Measurements from ENCODE around the gene IL3. TPM values are rescaled to one million over a fixed set of nuclear protein-coding genes. Genes with fewer than 3 reads are reported as not detected.

IL3 gene
- total RNA-seq, 1 donor from 2014 or later, result not detected

DNA sequence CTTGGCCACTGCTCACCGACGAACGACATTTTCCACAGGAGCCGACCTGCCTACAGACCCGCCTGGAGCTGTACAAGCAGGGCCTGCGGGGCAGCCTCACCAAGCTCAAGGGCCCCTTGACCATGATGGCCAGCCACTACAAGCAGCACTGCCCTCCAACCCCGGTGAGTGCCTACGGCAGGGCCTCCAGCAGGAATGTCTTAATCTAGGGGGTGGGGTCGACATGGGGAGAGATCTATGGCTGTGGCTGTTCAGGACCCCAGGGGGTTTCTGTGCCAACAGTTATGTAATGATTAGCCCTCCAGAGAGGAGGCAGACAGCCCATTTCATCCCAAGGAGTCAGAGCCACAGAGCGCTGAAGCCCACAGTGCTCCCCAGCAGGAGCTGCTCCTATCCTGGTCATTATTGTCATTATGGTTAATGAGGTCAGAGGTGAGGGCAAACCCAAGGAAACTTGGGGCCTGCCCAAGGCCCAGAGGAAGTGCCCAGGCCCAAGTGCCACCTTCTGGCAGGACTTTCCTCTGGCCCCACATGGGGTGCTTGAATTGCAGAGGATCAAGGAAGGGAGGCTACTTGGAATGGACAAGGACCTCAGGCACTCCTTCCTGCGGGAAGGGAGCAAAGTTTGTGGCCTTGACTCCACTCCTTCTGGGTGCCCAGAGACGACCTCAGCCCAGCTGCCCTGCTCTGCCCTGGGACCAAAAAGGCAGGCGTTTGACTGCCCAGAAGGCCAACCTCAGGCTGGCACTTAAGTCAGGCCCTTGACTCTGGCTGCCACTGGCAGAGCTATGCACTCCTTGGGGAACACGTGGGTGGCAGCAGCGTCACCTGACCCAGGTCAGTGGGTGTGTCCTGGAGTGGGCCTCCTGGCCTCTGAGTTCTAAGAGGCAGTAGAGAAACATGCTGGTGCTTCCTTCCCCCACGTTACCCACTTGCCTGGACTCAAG is 14.6 kb downstream of the IL3 start:
- H3K27me3 Mint-ChIP-seq, result no peaks in the 10 kb centered on the region
- CTCF ChIA-PET, result interaction anchor here (1.2 kb wide), 1 partner anchor 12 kb away, joined by 3 read pairs; no protein-coding TSS in a partner anchor
- POLR2A ChIA-PET, result no interaction called here
- no peaks in the 10 kb centered on the region for H3K9me3 Mint-ChIP-seq
- no peaks in the 10 kb centered on the region for H3K36me3 Mint-ChIP-seq (ENCODE audit: low read depth)
- no peaks in the 10 kb centered on the region for H3K4me1 Mint-ChIP-seq
- no peak overlapping the region for H3K27ac Mint-ChIP-seq
- no peak for DNase-seq
- TF ChIP-seq, protein P1, sequence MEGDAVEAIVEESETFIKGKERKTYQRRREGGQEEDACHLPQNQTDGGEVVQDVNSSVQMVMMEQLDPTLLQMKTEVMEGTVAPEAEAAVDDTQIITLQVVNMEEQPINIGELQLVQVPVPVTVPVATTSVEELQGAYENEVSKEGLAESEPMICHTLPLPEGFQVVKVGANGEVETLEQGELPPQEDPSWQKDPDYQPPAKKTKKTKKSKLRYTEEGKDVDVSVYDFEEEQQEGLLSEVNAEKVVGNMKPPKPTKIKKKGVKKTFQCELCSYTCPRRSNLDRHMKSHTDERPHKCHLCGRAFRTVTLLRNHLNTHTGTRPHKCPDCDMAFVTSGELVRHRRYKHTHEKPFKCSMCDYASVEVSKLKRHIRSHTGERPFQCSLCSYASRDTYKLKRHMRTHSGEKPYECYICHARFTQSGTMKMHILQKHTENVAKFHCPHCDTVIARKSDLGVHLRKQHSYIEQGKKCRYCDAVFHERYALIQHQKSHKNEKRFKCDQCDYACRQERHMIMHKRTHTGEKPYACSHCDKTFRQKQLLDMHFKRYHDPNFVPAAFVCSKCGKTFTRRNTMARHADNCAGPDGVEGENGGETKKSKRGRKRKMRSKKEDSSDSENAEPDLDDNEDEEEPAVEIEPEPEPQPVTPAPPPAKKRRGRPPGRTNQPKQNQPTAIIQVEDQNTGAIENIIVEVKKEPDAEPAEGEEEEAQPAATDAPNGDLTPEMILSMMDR (IDR thresholded peaks at IDR 0.05), result no peak
- no peak for ATAC-seq (ENCODE audit: low read depth)
- intact Hi-C loops (cut with micrococcal nuclease), result no loop called here
- H3K4me3 Mint-ChIP-seq, result no peak overlapping the region

DNA sequence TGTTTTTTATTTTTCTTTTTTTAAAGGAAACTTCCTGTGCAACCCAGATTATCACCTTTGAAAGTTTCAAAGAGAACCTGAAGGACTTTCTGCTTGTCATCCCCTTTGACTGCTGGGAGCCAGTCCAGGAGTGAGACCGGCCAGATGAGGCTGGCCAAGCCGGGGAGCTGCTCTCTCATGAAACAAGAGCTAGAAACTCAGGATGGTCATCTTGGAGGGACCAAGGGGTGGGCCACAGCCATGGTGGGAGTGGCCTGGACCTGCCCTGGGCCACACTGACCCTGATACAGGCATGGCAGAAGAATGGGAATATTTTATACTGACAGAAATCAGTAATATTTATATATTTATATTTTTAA is 15.2 kb downstream of the IL3 start:
- DNase-seq, result no peak
- CTCF ChIA-PET, result no interaction called here
- TF ChIP-seq, protein P1 (IDR thresholded peaks at IDR 0.05), result no peak
- H3K4me1 Mint-ChIP-seq, result no peaks in the 10 kb centered on the region
- H3K27ac Mint-ChIP-seq, result no peak overlapping the region
- no peaks in the 10 kb centered on the region for H3K27me3 Mint-ChIP-seq
- H3K9me3 Mint-ChIP-seq, result no peaks in the 10 kb centered on the region
- no peak overlapping the region for H3K4me3 Mint-ChIP-seq
- no peak for ATAC-seq (ENCODE audit: low read depth)
- POLR2A ChIA-PET, result no interaction called here
- intact Hi-C loops (cut with micrococcal nuclease), result no loop called here
- H3K36me3 Mint-ChIP-seq (ENCODE audit: low read depth), result no peaks in the 10 kb centered on the region

DNA sequence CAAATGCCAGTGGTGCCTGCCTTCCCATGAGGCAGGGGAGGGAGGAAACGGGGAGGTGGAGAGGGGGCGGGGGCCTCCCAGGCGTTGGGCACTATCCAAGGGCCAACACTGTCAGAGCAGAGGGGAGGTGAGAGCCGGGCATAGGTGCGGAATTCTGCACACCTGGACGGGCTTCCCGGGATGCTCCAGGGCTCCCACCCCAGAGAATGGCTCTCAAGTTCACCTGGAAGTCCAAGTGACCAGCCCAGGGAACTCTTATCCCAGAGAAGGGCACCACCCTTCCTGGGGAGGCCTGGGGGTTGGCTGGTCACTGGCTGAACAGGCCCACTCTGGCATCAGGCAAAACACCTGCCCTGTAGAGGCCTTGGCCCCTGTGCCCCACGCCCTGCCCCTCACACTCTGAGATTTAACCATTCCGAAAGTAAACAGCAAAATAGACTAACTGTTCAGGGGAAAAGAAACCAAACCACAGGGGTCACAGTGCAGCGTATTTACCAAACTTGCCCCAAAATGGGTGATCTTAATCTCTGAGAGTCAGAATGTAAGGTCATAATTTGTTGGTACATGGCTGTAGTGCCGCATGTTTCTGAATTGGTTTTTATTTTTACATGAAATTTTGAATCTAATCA is 15.9 kb downstream of the IL3 start:
- DNase-seq (no peak), ATAC-seq (ENCODE audit: low read depth) (no peak)
- no peak overlapping the region for H3K27ac Mint-ChIP-seq
- no peaks in the 10 kb centered on the region for H3K36me3 Mint-ChIP-seq (ENCODE audit: low read depth)
- ChIA-PET CTCF (no interaction called here), POLR2A (no interaction called here)
- intact Hi-C loops (cut with micrococcal nuclease), result no loop called here
- H3K9me3 Mint-ChIP-seq, result no peaks in the 10 kb centered on the region
- no peaks in the 10 kb centered on the region for H3K27me3 Mint-ChIP-seq
- H3K4me3 Mint-ChIP-seq, result no peak overlapping the region
- H3K4me1 Mint-ChIP-seq, result no peaks in the 10 kb centered on the region
- TF ChIP-seq, protein P1 (IDR thresholded peaks at IDR 0.05), result no peak

DNA sequence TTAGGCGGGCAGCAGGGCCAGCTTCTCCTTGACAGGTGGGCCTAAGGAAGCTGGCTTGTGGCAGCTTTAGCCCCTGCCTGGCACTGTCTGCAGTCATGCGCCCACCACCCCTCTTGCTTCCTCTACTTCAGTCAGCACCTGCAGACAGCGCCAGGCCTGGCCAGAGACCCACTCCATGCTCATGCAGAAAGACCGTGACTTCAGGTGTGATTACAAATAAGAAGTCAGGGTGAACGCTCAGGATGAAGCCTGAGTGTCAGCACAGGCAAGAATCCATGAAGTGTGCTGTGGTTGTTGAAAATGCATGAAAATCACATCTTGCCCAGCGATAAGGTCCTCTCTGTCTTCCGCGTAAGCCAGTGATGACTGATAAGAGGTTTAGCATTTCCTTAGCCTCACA is 16.5 kb downstream of the IL3 start:
- no peaks in the 10 kb centered on the region for H3K27me3 Mint-ChIP-seq
- ATAC-seq (ENCODE audit: low read depth) (no peak), DNase-seq (no peak)
- TF ChIP-seq, protein P1 (IDR thresholded peaks at IDR 0.05), result no peak
- no peak overlapping the region for H3K27ac Mint-ChIP-seq
- H3K36me3 Mint-ChIP-seq (ENCODE audit: low read depth), result no peaks in the 10 kb centered on the region
- H3K4me3 Mint-ChIP-seq, result no peak overlapping the region
- intact Hi-C loops (cut with micrococcal nuclease), result no loop called here
- POLR2A ChIA-PET, result no interaction called here
- CTCF ChIA-PET, result no interaction called here
- H3K9me3 Mint-ChIP-seq, result no peaks in the 10 kb centered on the region
- no peaks in the 10 kb centered on the region for H3K4me1 Mint-ChIP-seq

DNA sequence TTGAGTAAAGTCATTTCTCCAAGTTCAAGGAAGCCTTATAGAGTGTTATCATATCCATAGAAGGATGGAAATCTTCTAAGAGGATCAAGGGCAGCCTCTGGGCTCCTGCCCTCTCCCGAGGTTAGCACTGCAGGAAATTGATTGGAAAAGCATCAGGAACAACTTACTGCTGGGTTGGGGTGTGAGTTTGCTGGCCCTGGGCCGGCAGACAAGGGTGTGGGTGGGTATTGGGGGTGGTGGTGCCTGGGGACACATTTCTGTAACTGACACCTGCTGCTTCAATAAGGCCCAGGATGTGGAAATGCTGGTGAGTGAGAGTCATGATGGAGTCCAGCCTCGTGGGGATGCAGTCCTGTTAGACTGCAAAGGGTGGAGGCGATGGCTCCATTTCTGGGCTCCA is 18.6 kb downstream of the IL3 start:
- TF ChIP-seq, protein P1 (IDR thresholded peaks at IDR 0.05), result no peak
- no peak overlapping the region for H3K4me3 Mint-ChIP-seq
- H3K36me3 Mint-ChIP-seq (ENCODE audit: low read depth), result no peaks in the 10 kb centered on the region
- ATAC-seq (ENCODE audit: low read depth), result no peak
- no peaks in the 10 kb centered on the region for H3K27me3 Mint-ChIP-seq
- H3K4me1 Mint-ChIP-seq, result no peaks in the 10 kb centered on the region
- DNase-seq, result no peak
- CTCF ChIA-PET, result no interaction called here
- POLR2A ChIA-PET, result no interaction called here
- no peaks in the 10 kb centered on the region for H3K9me3 Mint-ChIP-seq
- intact Hi-C loops (cut with micrococcal nuclease), result no loop called here
- no peak overlapping the region for H3K27ac Mint-ChIP-seq

Measured in activated B cell treated with CpG ODN at 0.5 μM for 24 hours (primary cell).